ENCODE measurements around the gene IL5RA. TPM values are rescaled to one million over a fixed set of nuclear protein-coding genes. Genes with fewer than 3 reads are reported as not detected.

IL5RA gene
- total RNA-seq, 4 donors from 2014 or later: 0.59 TPM; not detected in 3

DNA sequence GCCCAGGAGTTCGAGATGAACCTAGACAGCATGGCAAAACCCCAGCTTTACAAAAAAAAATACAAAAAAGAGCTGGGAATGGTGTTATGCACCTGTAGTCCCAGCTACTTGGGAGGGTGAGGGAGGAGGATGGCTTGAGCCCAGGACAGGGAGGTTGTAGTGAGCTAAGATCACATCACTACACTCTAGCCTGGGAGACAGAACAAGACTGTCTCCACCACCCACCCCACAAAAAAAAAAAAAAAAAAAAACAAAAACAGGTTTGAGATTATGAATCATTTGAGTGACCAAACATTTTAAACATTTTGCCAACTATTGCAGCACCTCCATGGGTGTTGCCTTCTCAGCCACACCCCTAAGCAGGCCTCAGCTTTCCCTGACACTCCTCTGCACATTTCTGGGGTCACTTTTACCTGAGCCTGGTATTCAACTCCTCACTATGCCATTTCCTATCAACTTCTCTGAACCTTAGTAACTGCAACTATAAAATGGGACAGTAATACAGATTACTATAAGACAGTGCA lies 41.8 kb downstream of the IL5RA start:
- WGBS, 2 donors: 85 to 91% methylated on average over 1 of the region's 1 CpG
- Histone ChIP-seq H3K9me3 (no peaks in the 10 kb centered on the region), H3K27ac (no peak overlapping the region), H3K36me3 (no peaks in the 10 kb centered on the region), H3K4me1 (no peaks in the 10 kb centered on the region), H3K4me3 (no peak overlapping the region), H3K27me3 (no peaks in the 10 kb centered on the region)
- DNase-seq (ENCODE audit: low spot score in 2 of 2): no peak
- TF ChIP-seq, protein P1, sequence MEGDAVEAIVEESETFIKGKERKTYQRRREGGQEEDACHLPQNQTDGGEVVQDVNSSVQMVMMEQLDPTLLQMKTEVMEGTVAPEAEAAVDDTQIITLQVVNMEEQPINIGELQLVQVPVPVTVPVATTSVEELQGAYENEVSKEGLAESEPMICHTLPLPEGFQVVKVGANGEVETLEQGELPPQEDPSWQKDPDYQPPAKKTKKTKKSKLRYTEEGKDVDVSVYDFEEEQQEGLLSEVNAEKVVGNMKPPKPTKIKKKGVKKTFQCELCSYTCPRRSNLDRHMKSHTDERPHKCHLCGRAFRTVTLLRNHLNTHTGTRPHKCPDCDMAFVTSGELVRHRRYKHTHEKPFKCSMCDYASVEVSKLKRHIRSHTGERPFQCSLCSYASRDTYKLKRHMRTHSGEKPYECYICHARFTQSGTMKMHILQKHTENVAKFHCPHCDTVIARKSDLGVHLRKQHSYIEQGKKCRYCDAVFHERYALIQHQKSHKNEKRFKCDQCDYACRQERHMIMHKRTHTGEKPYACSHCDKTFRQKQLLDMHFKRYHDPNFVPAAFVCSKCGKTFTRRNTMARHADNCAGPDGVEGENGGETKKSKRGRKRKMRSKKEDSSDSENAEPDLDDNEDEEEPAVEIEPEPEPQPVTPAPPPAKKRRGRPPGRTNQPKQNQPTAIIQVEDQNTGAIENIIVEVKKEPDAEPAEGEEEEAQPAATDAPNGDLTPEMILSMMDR (IDR thresholded peaks at IDR 0.05): no peak
- TF ChIP-seq EP300 (IDR thresholded peaks at IDR 0.05) (no peak), POLR2A (IDR thresholded peaks at IDR 0.05) (no peak)

DNA sequence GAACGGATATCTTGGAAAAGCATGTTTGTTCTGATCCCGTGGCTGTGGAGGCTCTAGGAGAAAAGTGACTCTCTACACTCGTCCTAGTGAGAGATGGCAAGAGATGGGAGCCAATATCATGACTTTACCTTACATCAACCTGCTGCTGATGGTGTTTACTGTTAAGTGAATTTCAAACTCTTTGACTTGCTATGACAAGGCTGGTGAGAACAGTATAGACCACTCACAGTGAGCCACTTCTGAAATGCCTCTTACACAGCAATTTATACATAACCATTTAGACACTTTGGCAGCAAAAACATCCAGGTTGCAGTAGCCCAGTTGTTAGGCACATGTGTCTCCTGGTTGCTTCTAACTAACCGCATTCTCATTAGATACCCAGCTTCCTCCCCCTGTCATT lies 43.3 kb downstream of the IL5RA start:
- 83 to 93% methylated on average over 4 of the region's 4 CpGs for WGBS, 2 donors
- Histone ChIP-seq H3K36me3 (no peaks in the 10 kb centered on the region), H3K4me3 (no peak overlapping the region), H3K9me3 (no peaks in the 10 kb centered on the region), H3K27me3 (no peaks in the 10 kb centered on the region), H3K27ac (no peak overlapping the region), H3K4me1 (no peaks in the 10 kb centered on the region)
- DNase-seq (ENCODE audit: low spot score in 2 of 2): no peak
- TF ChIP-seq EP300 (IDR thresholded peaks at IDR 0.05) (no peak), POLR2A (IDR thresholded peaks at IDR 0.05) (no peak)
- TF ChIP-seq, protein P1 (IDR thresholded peaks at IDR 0.05): no peak

DNA sequence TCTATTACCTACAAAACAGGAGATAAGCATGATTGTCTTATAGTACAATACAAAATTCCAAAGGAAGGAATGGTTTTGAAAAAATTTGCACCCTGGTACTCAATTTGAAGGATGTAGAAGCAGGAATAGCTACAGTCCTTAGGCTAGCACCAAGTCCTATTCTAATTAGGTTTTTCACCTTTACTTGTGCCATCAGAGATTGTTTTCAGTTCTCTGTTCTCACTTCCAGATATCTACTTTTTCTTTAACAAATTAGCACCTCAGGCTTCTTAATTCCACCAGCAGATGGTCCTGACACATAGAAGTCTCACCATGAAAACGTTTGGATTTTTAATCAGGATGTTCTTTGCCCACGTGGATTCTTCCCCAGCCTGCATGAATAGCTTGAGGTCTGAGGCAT lies 43.8 kb downstream of the IL5RA start:
- H3K27me3 ChIP-seq: no peaks in the 10 kb centered on the region
- no peaks in the 10 kb centered on the region for H3K4me1 ChIP-seq
- H3K27ac ChIP-seq: no peak overlapping the region
- TF ChIP-seq EP300 (IDR thresholded peaks at IDR 0.05): no peak
- no peak for TF ChIP-seq POLR2A (IDR thresholded peaks at IDR 0.05)
- TF ChIP-seq, protein P1 (IDR thresholded peaks at IDR 0.05): no peak
- WGBS, 2 donors: 35 to 54% methylated on average over 2 of the region's 2 CpGs
- no peak for DNase-seq (ENCODE audit: low spot score in 2 of 2)
- no peaks in the 10 kb centered on the region for H3K36me3 ChIP-seq
- no peak overlapping the region for H3K4me3 ChIP-seq
- no peaks in the 10 kb centered on the region for H3K9me3 ChIP-seq

DNA sequence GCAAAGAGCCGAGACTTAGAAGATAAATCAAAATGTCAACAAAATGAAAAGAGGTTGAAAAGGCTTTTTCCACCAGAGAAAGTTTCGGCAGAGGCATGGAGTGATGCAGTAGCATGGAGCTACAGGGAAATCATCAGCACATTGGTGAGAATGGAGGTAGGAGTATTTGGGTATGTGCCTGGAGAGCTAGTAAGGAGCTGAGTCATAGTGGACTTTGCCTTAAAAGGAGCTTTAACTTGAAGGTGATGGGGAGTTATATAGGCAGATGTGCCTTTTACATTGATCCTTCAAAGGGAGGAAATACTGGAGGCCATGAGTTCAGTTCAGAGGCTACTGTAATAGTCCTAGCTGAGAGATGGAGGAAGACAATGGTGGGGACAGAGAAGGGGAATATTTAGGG lies 44.3 kb downstream of the IL5RA start:
- peaks cover 0 to 3% (median 0%) of the 10 kb centered on the region in 3 donors for H3K36me3 ChIP-seq
- no peaks in the 10 kb centered on the region for H3K4me1 ChIP-seq
- 86 to 93% methylated on average over 2 of the region's 2 CpGs for WGBS, 2 donors
- H3K9me3 ChIP-seq: no peaks in the 10 kb centered on the region
- no peaks in the 10 kb centered on the region for H3K27me3 ChIP-seq
- TF ChIP-seq, protein P1 (IDR thresholded peaks at IDR 0.05): no peak
- TF ChIP-seq POLR2A (IDR thresholded peaks at IDR 0.05): no peak
- no peak for TF ChIP-seq EP300 (IDR thresholded peaks at IDR 0.05)
- no peak overlapping the region for H3K4me3 ChIP-seq
- no peak overlapping the region for H3K27ac ChIP-seq
- DNase-seq (ENCODE audit: low spot score in 2 of 2): no peak

DNA sequence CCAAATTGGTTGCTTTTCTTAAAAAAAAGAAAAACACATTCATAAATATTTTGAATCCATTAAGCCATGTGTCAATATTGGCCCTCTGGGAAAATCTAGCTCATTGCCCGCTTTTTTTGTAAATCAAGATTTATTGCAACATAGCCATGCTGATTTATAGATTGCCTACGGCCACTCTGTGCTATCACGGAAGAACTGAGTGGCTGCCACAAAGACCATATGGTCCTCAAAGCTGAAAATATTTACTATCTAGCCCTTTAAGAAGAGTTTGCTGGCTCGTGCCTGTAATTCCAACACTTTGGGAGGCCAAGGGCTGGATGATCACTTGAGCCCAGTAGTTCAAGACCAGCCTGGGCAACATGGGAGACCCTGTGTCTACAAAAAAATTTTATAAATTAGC lies 45.9 kb downstream of the IL5RA start:
- Histone ChIP-seq H3K9me3 (no peaks in the 10 kb centered on the region), H3K4me1 (no peaks in the 10 kb centered on the region), H3K27me3 (no peaks in the 10 kb centered on the region), H3K27ac (no peak overlapping the region), H3K36me3 (peaks cover 0 to 12% (median 0%) of the 10 kb centered on the region in 3 donors), H3K4me3 (no peak overlapping the region)
- no peak for DNase-seq (ENCODE audit: low spot score in 2 of 2)
- no peak for TF ChIP-seq POLR2A (IDR thresholded peaks at IDR 0.05)
- no peak for TF ChIP-seq EP300 (IDR thresholded peaks at IDR 0.05)
- TF ChIP-seq, protein P1 (IDR thresholded peaks at IDR 0.05): no peak
- WGBS, 2 donors: 60 to 63% methylated on average over 4 of the region's 4 CpGs
